Activated CD4-positive, CD25-positive, alpha-beta regulatory T cell treated with anti-CD3 and anti-CD28 coated beads, Interleukin-2, amount 50 U/mL, for 16 hours (primary cell): Measurements from ENCODE around the gene HAUS7.
"Not testable (repeated sequence)": the region's sequence is repeated elsewhere in the genome, so short reads cannot be mapped to it uniquely, and the experiment has no call there.

ENCODE experiments used
- DNase-seq: peaks from one replicate; pipeline ENCODE4 v3.0.0-alpha.2; 2020; ENCODE audit warnings: low read depth, low spot score

HAUS7 gene

GRCh38 chrX:153409414-153410101, 60.8 kb downstream of the HAUS7 start:
- no peak for DNase-seq

- no peak for DNase-seq
Measured at GRCh38 chrX:153408871-153409351, 61.5 kb downstream of the HAUS7 start.

- DNase-seq: no peak
Measured at GRCh38 chrX:153408221-153408721, 62.1 kb downstream of the HAUS7 start.

GRCh38 chrX:153407736-153408135, 62.6 kb downstream of the HAUS7 start:
- DNase-seq: no peak

- no peak for DNase-seq
Measured at GRCh38 chrX:153406903-153407302, 63.5 kb downstream of the HAUS7 start.

- DNase-seq: no peak
Measured at GRCh38 chrX:153406011-153406410, 64.4 kb downstream of the HAUS7 start.

GRCh38 chrX:153405426-153405825, 65.0 kb downstream of the HAUS7 start:
- DNase-seq: no peak

- not testable (repeated sequence) for DNase-seq
Measured at GRCh38 chrX:153404333-153404732, 66.0 kb downstream of the HAUS7 start.

GRCh38 chrX:153401133-153401764, 69.1 kb downstream of the HAUS7 start, which contains the start of gene PNMA6E:
Gene PNMA6E (minus strand): TSS chrX:153401350. CDS start chrX:153398849, 2,501 bp downstream.
- DNase-seq: no peak

- peak; percentile 9 for DNase-seq
Measured at GRCh38 chrX:153400146-153401132, 69.9 kb downstream of the HAUS7 start.

- no peak for DNase-seq
Measured at GRCh38 chrX:153398275-153398960, 72.0 kb downstream of the HAUS7 start.
